Keratinocyte (primary cell): ENCODE measurements around the gene KCND2.

Experiments used
- CTCF ChIP-seq, 3 experiments: IDR thresholded peaks in 1 of 3; conservative IDR thresholded peaks in 1 of 3; optimal IDR thresholded peaks in 1 of 3; 2 replicates in 2 of 3; 3 replicates in 1 of 3; pipeline versions ENCODE3 to v1.5.1; 2011; ENCODE audit warnings: low read length in 3 of 3, mild to moderate bottlenecking in 3 of 3, moderate library complexity in 2 of 3, control low read depth in 1 of 3, inconsistent platforms in 1 of 3; ENCODE audit not compliant: insufficient read depth in 2 of 3; ENCODE audit errors: extremely low read depth in 1 of 3
- EZH2 ChIP-seq: IDR thresholded peaks from one replicate; pipeline ENCODE4 v1.6.1; 2012; ENCODE audit warnings: inconsistent platforms, mild to moderate bottlenecking, low read length, moderate library complexity

DNA sequence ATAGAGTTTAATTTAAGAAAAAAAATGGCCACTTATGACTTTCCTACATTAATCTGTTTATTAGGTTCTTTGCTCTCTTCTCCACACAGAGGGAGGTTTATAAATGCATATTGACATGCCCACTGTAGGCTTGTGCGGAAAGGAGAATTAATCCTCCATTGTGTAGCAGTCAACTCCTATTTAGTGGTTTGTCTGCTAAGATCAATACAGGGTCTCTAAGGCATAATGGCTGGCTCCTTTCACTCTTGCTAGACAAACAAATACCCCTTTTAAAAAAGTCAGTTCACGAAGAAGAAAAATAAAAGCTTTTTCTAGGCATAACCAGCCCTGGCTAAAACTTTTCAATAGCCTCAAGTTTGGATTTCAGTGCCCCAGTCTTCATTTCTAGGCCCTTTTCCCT is 443.3 kb downstream of the KCND2 start:
- no peak for TF ChIP-seq CTCF (optimal IDR thresholded peaks at IDR 0.05 in 1 of 3, IDR thresholded peaks at IDR 0.05 in 1 of 3, conservative IDR thresholded peaks at IDR 0.05 in 1 of 3; ENCODE audit: extremely low read depth in 1 of 3, insufficient read depth in 2 of 3, low read length in 3 of 3)
- TF ChIP-seq EZH2, result no peak
